Astrocyte (in vitro differentiated cells and primary cell): ENCODE measurements around the gene APBA2. TPM values are rescaled to one million over a fixed set of nuclear protein-coding genes. Genes with fewer than 3 reads are reported as not detected.

ENCODE experiments used
- DNase-seq: peaks from one replicate; pipeline ENCODE4 v3.0.0-alpha.2; 2010; ENCODE audit warnings: low read depth
- FAIRE-seq: peaks from 2 replicates; lab custom pipeline; 2011; peaks lifted over from hg19 to GRCh38; lab: Jason Lieb, UNC
- H2AFZ ChIP-seq: 2 replicates; pipeline ENCODE4 v1.6.0; 2012; ENCODE audit warnings: low read depth, low read length, inconsistent platforms
- H3K27ac ChIP-seq: 2 replicates; pipeline ENCODE4 v1.5.1; 2011; ENCODE audit warnings: low read depth, low read length, inconsistent platforms
- H3K27me3 ChIP-seq: 2 replicates; pipeline ENCODE4 v1.6.0; 2011; ENCODE audit warnings: low read length, inconsistent platforms; ENCODE audit not compliant: insufficient read depth
- H3K36me3 ChIP-seq: 2 replicates; pipeline ENCODE4 v1.5.1; 2011; ENCODE audit warnings: low read length, inconsistent platforms; ENCODE audit not compliant: insufficient read depth
- H3K4me1 ChIP-seq: 2 replicates; pipeline ENCODE4 v1.5.1; 2011; ENCODE audit warnings: low read length, inconsistent platforms; ENCODE audit not compliant: insufficient read depth
- H3K4me2 ChIP-seq: 2 replicates; pipeline ENCODE4 v1.6.0; 2012; ENCODE audit warnings: low read length, inconsistent platforms
- H3K4me3 ChIP-seq: 2 replicates; pipeline ENCODE4 v1.5.1; 2011; ENCODE audit warnings: low read depth, mild to moderate bottlenecking, low read length, inconsistent platforms; ENCODE audit not compliant: insufficient read depth
- H3K79me2 ChIP-seq: 2 replicates; pipeline ENCODE4 v1.6.0; 2012; ENCODE audit warnings: mild to moderate bottlenecking, low read length, inconsistent platforms; ENCODE audit not compliant: insufficient read depth
- H3K9ac ChIP-seq: 2 replicates; pipeline ENCODE4 v1.6.0; 2012; ENCODE audit warnings: mild to moderate bottlenecking, low read length, inconsistent platforms
- H3K9me3 ChIP-seq: 2 replicates; pipeline ENCODE4 v1.5.1; 2012; ENCODE audit warnings: low read depth, mild to moderate bottlenecking, low read length, inconsistent platforms; ENCODE audit not compliant: insufficient read depth
- H4K20me1 ChIP-seq: 2 replicates; pipeline ENCODE4 v1.6.0; 2012; ENCODE audit warnings: low read length, inconsistent platforms; ENCODE audit not compliant: insufficient read depth
- H3K27ac Mint-ChIP-seq: one replicate; pipeline ENCODE4 v1.8.0; 2021; ENCODE audit warnings: mild to moderate bottlenecking, mixed read lengths; ENCODE audit not compliant: unreplicated experiment
- H3K27me3 Mint-ChIP-seq: one replicate; pipeline ENCODE4 v1.8.0; 2021; ENCODE audit warnings: low read depth, mixed read lengths; ENCODE audit not compliant: unreplicated experiment
- H3K36me3 Mint-ChIP-seq: one replicate; pipeline ENCODE4 v1.8.0; 2021; ENCODE audit warnings: low read depth, mixed read lengths; ENCODE audit not compliant: unreplicated experiment
- H3K4me1 Mint-ChIP-seq: one replicate; pipeline ENCODE4 v1.8.0; 2021; ENCODE audit warnings: low read depth, mixed read lengths; ENCODE audit not compliant: unreplicated experiment
- H3K4me3 Mint-ChIP-seq: one replicate; pipeline ENCODE4 v1.8.0; 2021; ENCODE audit warnings: mild to moderate bottlenecking, moderate library complexity, mixed read lengths; ENCODE audit not compliant: unreplicated experiment
- H3K9me3 Mint-ChIP-seq: one replicate; pipeline ENCODE4 v1.8.0; 2021; ENCODE audit warnings: mild to moderate bottlenecking, mixed read lengths; ENCODE audit not compliant: unreplicated experiment
- CTCF ChIP-seq: IDR thresholded peaks from 2 replicates; pipeline ENCODE4 v1.5.1; 2011; ENCODE audit warnings: low read depth, mild to moderate bottlenecking, inconsistent platforms, low read length, moderate library complexity; ENCODE audit not compliant: insufficient read depth
- EZH2 ChIP-seq: IDR thresholded peaks from 2 replicates; pipeline ENCODE4 v1.6.1; 2012; ENCODE audit warnings: mild to moderate bottlenecking, low read length, inconsistent platforms; ENCODE audit not compliant: insufficient read depth
- total RNA-seq: library from RNA; stranded (reverse); gene quantifications from 2 replicates; pipeline ENCODE4 v1.2.1, GENCODE V29; 2021

APBA2 gene
- total RNA-seq, 1 donor from 2014 or later = 15.2 TPM

GRCh38 chr15:28974142-28974541 is 88.4 kb downstream of the APBA2 start:
- DNase-seq (no peak), FAIRE-seq (no peak)
- no peak overlapping the region for H3K9ac ChIP-seq
- H3K27me3 Mint-ChIP-seq = no peaks in the 10 kb centered on the region
- H3K4me1 ChIP-seq = peaks cover 23% of the 10 kb centered on the region
- peaks cover 26% of the 10 kb centered on the region for H3K4me1 Mint-ChIP-seq
- no peak overlapping the region for H3K4me3 ChIP-seq
- H3K4me2 ChIP-seq = no peak overlapping the region
- no peaks in the 10 kb centered on the region for H3K27me3 ChIP-seq
- no peak for TF ChIP-seq EZH2
- no peak for TF ChIP-seq CTCF
- H3K4me3 Mint-ChIP-seq = no peak overlapping the region
- no peaks in the 10 kb centered on the region for H3K9me3 ChIP-seq
- no peaks in the 10 kb centered on the region for H3K79me2 ChIP-seq
- no peaks in the 10 kb centered on the region for H3K36me3 ChIP-seq
- H3K9me3 Mint-ChIP-seq = no peaks in the 10 kb centered on the region
- no peaks in the 10 kb centered on the region for H3K36me3 Mint-ChIP-seq
- H2AFZ ChIP-seq = no peak overlapping the region
- peaks cover 12% of the 10 kb centered on the region for H4K20me1 ChIP-seq
- no peak overlapping the region for H3K27ac Mint-ChIP-seq
- no peak overlapping the region for H3K27ac ChIP-seq

- H3K27me3 Mint-ChIP-seq = no peaks in the 10 kb centered on the region
- H3K4me1 Mint-ChIP-seq = peaks cover 26% of the 10 kb centered on the region
- H3K9me3 ChIP-seq = no peaks in the 10 kb centered on the region
- H3K27ac Mint-ChIP-seq = no peak overlapping the region
- H3K9me3 Mint-ChIP-seq = no peaks in the 10 kb centered on the region
- no peak overlapping the region for H3K4me2 ChIP-seq
- H3K79me2 ChIP-seq = no peaks in the 10 kb centered on the region
- H3K9ac ChIP-seq = no peak overlapping the region
- H2AFZ ChIP-seq = no peak overlapping the region
- no peak overlapping the region for H3K4me3 Mint-ChIP-seq
- no peak overlapping the region for H3K4me3 ChIP-seq
- H4K20me1 ChIP-seq = peaks cover 16% of the 10 kb centered on the region
- DNase-seq (no peak), FAIRE-seq (no peak)
- H3K36me3 ChIP-seq = no peaks in the 10 kb centered on the region
- H3K27ac ChIP-seq = no peak overlapping the region
- H3K36me3 Mint-ChIP-seq = no peaks in the 10 kb centered on the region
- peak; percentile 90 for TF ChIP-seq CTCF
- no peak for TF ChIP-seq EZH2
- H3K4me1 ChIP-seq = peaks cover 14% of the 10 kb centered on the region
- no peaks in the 10 kb centered on the region for H3K27me3 ChIP-seq
Measured at GRCh38 chr15:28975766-28976179, 90.0 kb downstream of the APBA2 start.

DNA sequence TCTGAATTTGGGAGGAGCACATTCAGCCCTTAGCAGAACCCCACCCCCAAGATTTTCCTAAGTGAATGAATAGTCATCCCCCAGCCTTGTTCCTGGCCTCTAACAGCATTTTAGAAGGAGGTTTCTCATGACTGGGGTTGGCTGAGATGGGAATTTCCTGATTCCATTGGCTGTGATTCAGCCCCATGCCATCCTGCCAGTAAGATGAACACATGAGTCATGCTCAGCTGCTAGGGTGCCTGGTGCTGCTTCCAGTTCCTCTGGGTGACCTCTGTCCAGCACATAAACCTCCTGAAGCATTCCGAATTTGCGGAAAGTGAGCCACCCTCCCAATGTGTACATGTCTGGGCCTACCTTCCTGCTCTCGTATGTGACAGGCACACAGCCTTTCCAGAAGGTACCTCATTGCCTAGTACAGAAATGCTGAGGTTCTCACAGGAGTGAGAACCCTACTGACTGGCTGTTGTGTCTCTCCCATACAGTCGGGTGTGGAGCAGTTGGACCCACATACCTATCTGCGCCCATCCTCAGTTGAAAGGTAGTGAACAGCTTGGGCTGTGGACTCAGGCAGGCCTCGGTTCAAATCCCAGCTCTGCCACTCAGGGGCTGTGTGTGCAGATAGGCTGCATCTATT is 91.7 kb downstream of the APBA2 start:
- no peaks in the 10 kb centered on the region for H3K27me3 Mint-ChIP-seq
- peak; percentile 100 for FAIRE-seq
- Histone ChIP-seq H3K9ac (no peak overlapping the region), H3K79me2 (no peaks in the 10 kb centered on the region), H3K4me1 (peaks cover 14% of the 10 kb centered on the region), H2AFZ (peak overlapping the region; percentile 24), H3K27me3 (no peaks in the 10 kb centered on the region), H4K20me1 (peaks cover 16% of the 10 kb centered on the region), H3K4me3 (no peak overlapping the region), H3K4me2 (peak overlapping the region; percentile 73), H3K36me3 (no peaks in the 10 kb centered on the region), H3K27ac (peak overlapping the region; percentile 81), H3K9me3 (no peaks in the 10 kb centered on the region)
- no peaks in the 10 kb centered on the region for H3K36me3 Mint-ChIP-seq
- peak overlapping the region; percentile 15 for H3K4me3 Mint-ChIP-seq
- peaks cover 35% of the 10 kb centered on the region for H3K4me1 Mint-ChIP-seq
- peak; percentile 98 for DNase-seq
- TF ChIP-seq CTCF (no peak), EZH2 (no peak)
- no peaks in the 10 kb centered on the region for H3K9me3 Mint-ChIP-seq
- H3K27ac Mint-ChIP-seq = peak overlapping the region; percentile 95
